Thoracic aorta (tissue), 2 donors: ENCODE results near the gene TSHZ2. TPM values are rescaled to one million over a fixed set of nuclear protein-coding genes. Genes with fewer than 3 reads are reported as not detected.

ENCODE experiments used
- ATAC-seq: fragments of 150-250 bp; one replicate; pipeline ENCODE4 v1.8.0; 2017; ENCODE audit warnings: low read depth; ENCODE audit not compliant: insufficient number of reproducible peaks, low FRiP score
- DNase-seq: peaks from one replicate; pipeline ENCODE4 v3.0.0-alpha.2; 2020; ENCODE audit warnings: low spot score
- H3K27ac ChIP-seq, 2 donors: fragments of 200-600 bp; sonication (generic); 1 replicate in 1 of 2; 2 replicates in 1 of 2; pipeline ENCODE4 v1.5.1; 2016; ENCODE audit warnings: mild to moderate bottlenecking in 2 of 2, moderate library complexity in 2 of 2
- H3K27me3 ChIP-seq: fragments of 200-600 bp; sonication (generic); replicated peaks from 2 replicates; pipeline ENCODE4 v1.6.0; 2016; ENCODE audit warnings: mild to moderate bottlenecking; ENCODE audit not compliant: insufficient read depth
- H3K36me3 ChIP-seq: fragments of 200-600 bp; sonication (generic); one replicate; pipeline ENCODE4 v1.5.1; 2016
- H3K4me1 ChIP-seq, 2 donors: fragments of 200-600 bp; sonication (generic); 1 replicate in 1 of 2; 2 replicates in 1 of 2; pipeline versions ENCODE4 v1.5.1 to v1.6.0; 2016; ENCODE audit warnings: low read depth in 2 of 2, mild to moderate bottlenecking in 1 of 2; ENCODE audit not compliant: control insufficient read depth in 1 of 2
- H3K4me3 ChIP-seq: fragments of 200-600 bp; sonication (generic); 2 replicates; pipeline ENCODE4 v1.5.1; 2016; ENCODE audit warnings: mild to moderate bottlenecking
- H3K9me3 ChIP-seq: fragments of 200-600 bp; sonication (generic); 2 replicates; pipeline ENCODE4 v1.5.1; 2016
- total RNA-seq, 2 donors: library from RNA; depleted of rRNA; stranded (reverse); fragments of >200 nt; gene quantifications; one replicate each; pipeline versions ENCODE4 v1.1.0 to v1.2.3, GENCODE V29; 2016
- TF ChIP-seq, protein P1 (sequence below): fragments of 200-600 bp; sonication (generic); IDR thresholded peaks from one replicate; pipeline ENCODE4 v1.5.1; 2019; ENCODE audit warnings: antibody characterized with exemption

The TSHZ2 gene
- total RNA-seq, 2 donors from 2014 or later = 8.4 to 32.6 TPM

DNA sequence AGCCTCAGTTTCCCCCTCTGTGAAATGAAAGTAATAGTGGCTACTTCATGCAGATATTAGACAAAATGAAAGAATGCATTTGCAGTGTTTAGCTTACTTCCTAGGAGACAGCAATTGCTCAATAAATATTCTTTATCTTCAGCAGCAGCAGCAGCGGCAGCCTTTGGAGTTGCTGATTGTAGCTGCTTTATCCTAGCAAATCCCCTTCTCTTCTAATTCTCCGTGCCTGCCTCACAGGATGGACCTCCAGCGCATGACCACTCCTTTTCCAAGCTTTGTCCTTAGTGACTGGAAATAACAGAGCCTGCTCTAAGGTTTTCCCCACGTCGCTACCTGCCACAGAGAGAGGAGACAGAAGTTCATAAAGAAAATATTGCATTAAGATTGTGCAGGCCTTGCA is 279.8 kb downstream of the TSHZ2 start:
- Histone ChIP-seq H3K27ac (no peak overlapping the region), H3K27me3 (no peaks in the 10 kb centered on the region), H3K36me3 (no peaks in the 10 kb centered on the region), H3K4me3 (no peak overlapping the region), H3K9me3 (no peaks in the 10 kb centered on the region), H3K4me1 (no peaks in the 10 kb centered on the region)
- no peak for ATAC-seq
- no peak for DNase-seq
- TF ChIP-seq, protein P1, sequence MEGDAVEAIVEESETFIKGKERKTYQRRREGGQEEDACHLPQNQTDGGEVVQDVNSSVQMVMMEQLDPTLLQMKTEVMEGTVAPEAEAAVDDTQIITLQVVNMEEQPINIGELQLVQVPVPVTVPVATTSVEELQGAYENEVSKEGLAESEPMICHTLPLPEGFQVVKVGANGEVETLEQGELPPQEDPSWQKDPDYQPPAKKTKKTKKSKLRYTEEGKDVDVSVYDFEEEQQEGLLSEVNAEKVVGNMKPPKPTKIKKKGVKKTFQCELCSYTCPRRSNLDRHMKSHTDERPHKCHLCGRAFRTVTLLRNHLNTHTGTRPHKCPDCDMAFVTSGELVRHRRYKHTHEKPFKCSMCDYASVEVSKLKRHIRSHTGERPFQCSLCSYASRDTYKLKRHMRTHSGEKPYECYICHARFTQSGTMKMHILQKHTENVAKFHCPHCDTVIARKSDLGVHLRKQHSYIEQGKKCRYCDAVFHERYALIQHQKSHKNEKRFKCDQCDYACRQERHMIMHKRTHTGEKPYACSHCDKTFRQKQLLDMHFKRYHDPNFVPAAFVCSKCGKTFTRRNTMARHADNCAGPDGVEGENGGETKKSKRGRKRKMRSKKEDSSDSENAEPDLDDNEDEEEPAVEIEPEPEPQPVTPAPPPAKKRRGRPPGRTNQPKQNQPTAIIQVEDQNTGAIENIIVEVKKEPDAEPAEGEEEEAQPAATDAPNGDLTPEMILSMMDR = no peak

DNA sequence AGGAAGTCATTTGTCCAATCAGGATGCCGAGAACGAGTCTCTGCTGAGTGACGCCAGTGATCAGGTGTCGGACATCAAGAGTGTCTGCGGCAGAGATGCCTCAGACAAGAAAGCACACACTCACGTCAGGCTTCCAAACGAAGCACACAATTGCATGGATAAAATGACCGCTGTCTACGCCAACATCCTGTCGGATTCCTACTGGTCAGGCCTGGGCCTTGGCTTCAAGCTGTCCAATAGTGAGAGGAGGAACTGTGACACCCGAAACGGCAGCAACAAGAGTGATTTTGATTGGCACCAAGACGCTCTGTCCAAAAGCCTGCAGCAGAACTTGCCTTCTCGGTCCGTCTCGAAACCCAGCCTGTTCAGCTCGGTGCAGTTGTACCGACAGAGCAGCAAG is 281.5 kb downstream of the TSHZ2 start:
- Histone ChIP-seq H3K4me3 (no peak overlapping the region), H3K36me3 (no peaks in the 10 kb centered on the region), H3K27ac (no peak overlapping the region), H3K4me1 (no peaks in the 10 kb centered on the region), H3K27me3 (no peaks in the 10 kb centered on the region), H3K9me3 (no peaks in the 10 kb centered on the region)
- no peak for ATAC-seq
- DNase-seq = no peak
- TF ChIP-seq, protein P1 = no peak

DNA sequence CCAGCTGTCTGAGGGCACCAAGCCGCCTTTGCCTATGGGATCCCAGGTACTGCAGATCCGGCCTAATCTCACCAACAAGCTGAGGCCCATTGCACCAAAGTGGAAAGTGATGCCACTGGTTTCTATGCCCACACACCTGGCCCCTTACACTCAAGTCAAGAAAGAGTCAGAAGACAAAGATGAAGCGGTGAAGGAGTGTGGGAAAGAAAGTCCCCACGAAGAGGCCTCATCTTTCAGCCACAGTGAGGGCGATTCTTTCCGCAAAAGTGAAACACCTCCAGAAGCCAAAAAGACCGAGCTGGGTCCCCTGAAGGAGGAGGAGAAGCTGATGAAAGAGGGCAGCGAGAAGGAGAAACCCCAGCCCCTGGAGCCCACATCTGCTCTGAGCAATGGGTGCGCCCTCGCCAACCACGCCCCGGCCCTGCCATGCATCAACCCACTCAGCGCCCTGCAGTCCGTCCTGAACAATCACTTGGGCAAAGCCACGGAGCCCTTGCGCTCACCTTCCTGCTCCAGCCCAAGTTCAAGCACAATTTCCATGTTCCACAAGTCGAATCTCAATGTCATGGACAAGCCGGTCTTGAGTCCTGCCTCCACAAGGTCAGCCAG is 283.0 kb downstream of the TSHZ2 start:
- no peak for DNase-seq
- Histone ChIP-seq H3K4me3 (no peak overlapping the region), H3K27me3 (no peaks in the 10 kb centered on the region), H3K36me3 (no peaks in the 10 kb centered on the region), H3K4me1 (no peaks in the 10 kb centered on the region), H3K9me3 (no peaks in the 10 kb centered on the region), H3K27ac (no peak overlapping the region)
- TF ChIP-seq, protein P1 = no peak
- ATAC-seq = no peak

DNA sequence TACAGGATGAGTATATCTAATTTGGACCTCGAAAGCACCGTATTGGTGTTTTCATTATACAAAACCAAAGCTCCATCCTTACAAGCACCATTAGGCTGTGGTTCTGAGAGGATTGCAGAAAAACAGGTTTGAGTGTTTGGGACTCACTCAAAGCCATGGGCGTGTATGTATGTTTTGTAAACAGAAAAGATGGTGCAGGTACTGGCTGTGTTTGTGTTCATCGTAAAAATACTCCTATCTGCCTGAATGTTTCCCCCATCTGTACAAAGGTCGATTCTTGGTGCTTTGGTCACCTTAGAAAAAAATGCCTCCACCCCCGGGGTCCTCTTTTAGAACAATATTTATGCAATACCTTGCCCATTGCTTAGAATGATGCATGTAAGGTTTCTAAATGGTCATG is 286.6 kb downstream of the TSHZ2 start:
- Histone ChIP-seq H3K36me3 (no peaks in the 10 kb centered on the region), H3K27me3 (no peaks in the 10 kb centered on the region), H3K4me3 (no peak overlapping the region), H3K9me3 (no peaks in the 10 kb centered on the region), H3K27ac (no peak overlapping the region), H3K4me1 (no peaks in the 10 kb centered on the region)
- DNase-seq = no peak
- no peak for ATAC-seq
- TF ChIP-seq, protein P1 = no peak

DNA sequence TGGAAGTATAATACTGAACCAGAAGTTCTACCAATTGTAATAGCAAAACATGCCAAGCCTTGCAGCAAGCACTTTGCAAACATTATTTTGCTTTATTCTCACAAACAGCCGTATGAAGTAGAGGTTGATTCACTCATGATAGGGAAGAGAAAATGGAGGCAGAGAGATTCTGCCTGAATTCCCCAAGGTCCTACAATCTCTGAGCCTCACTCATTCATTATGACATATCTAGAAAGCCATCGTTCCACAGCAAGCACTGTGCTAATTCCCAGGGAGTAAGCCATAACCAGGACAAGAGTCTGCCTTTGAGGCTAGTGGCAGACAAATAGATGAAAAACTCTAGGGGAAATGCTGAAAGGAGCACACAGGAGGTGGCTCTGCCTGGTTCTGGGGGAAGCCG is 288.0 kb downstream of the TSHZ2 start:
- H3K36me3 ChIP-seq = no peaks in the 10 kb centered on the region
- no peak for ATAC-seq
- no peaks in the 10 kb centered on the region for H3K9me3 ChIP-seq
- no peak for DNase-seq
- H3K4me1 ChIP-seq = no peaks in the 10 kb centered on the region
- no peak overlapping the region for H3K4me3 ChIP-seq
- H3K27ac ChIP-seq = no peak overlapping the region
- no peaks in the 10 kb centered on the region for H3K27me3 ChIP-seq
- TF ChIP-seq, protein P1 = no peak
